Epithelial cell of prostate (primary cell): ENCODE measurements around the gene NQO2.
A peak's percentile ranks its signal among the peaks of the same experiment; 100 is the strongest.
"Not testable (repeated sequence)": the region's sequence is repeated elsewhere in the genome, so short reads cannot be mapped to it uniquely, and the experiment has no call there.

ENCODE experiments used
- DNase-seq: peaks from one replicate; pipeline ENCODE4 v3.0.0-alpha.2; 2011; ENCODE audit warnings: low read depth, low spot score
- H3K27ac ChIP-seq: fragments of 450-650 bp; 2 replicates; pipeline ENCODE4 v1.5.1; 2017; ENCODE audit warnings: mild to moderate bottlenecking

The NQO2 gene

GRCh38 chr6:2969549-2969948 is 30.1 kb upstream of the NQO2 start:
- DNase-seq, result no peak
- no peak overlapping the region for H3K27ac ChIP-seq

- no peak for DNase-seq
- peak overlapping the region; percentile 85 for H3K27ac ChIP-seq
These were observed 29.5 kb upstream of the NQO2 start for GRCh38 chr6:2970034-2970685.

- no peak for DNase-seq
- H3K27ac ChIP-seq, result peak overlapping the region; percentile 85
These were observed 28.8 kb upstream of the NQO2 start for GRCh38 chr6:2970753-2971419.

- DNase-seq, result no peak
- H3K27ac ChIP-seq, result peak within 1 kb of the TSS; percentile 85
These were observed 28.1 kb upstream of the NQO2 start, which contains the start of gene SERPINB6 for GRCh38 chr6:2971420-2972218. Gene SERPINB6 (minus strand): TSS chr6:2971567. CDS start chr6:2959332, 12,235 bp downstream.

GRCh38 chr6:2972219-2972487 is 27.5 kb upstream of the NQO2 start:
- not testable (repeated sequence) for DNase-seq
- peak overlapping the region; percentile 85 for H3K27ac ChIP-seq

GRCh38 chr6:2972685-2973084 is 27.0 kb upstream of the NQO2 start:
- H3K27ac ChIP-seq, DNase-seq: not testable (repeated sequence)

- not testable (repeated sequence) for DNase-seq
These were observed 26.5 kb upstream of the NQO2 start for GRCh38 chr6:2973180-2973579.

GRCh38 chr6:2973676-2974075 is 26.0 kb upstream of the NQO2 start:
- H3K27ac ChIP-seq, result no peak overlapping the region
- DNase-seq, result no peak

More at GRCh38 chr6:2973180-2973579, 26.5 kb upstream of the NQO2 start:
- H3K27ac ChIP-seq, result not testable (repeated sequence)

GRCh38 chr6:2976060-2976459 is 23.6 kb upstream of the NQO2 start:
- DNase-seq, result no peak
- H3K27ac ChIP-seq, result peak overlapping the region; percentile 80

- H3K27ac ChIP-seq, result peak overlapping the region; percentile 80
- no peak for DNase-seq
These were observed 23.1 kb upstream of the NQO2 start for GRCh38 chr6:2976571-2977085.

- DNase-seq, result no peak
- H3K27ac ChIP-seq, result peak overlapping the region; percentile 80
These were observed 22.4 kb upstream of the NQO2 start for GRCh38 chr6:2977290-2977689.

GRCh38 chr6:2977799-2978590 is 21.7 kb upstream of the NQO2 start:
- H3K27ac ChIP-seq, result no peak overlapping the region

GRCh38 chr6:2978923-2979322 is 20.8 kb upstream of the NQO2 start:
- DNase-seq, result no peak
- no peak overlapping the region for H3K27ac ChIP-seq

More at GRCh38 chr6:2977799-2978590, 21.7 kb upstream of the NQO2 start:
- DNase-seq, result no peak

GRCh38 chr6:2979819-2980464 is 19.8 kb upstream of the NQO2 start:
- H3K27ac ChIP-seq, result peak overlapping the region; percentile 46
- DNase-seq, result no peak

- peak overlapping the region; percentile 46 for H3K27ac ChIP-seq
- no peak for DNase-seq
These were observed 19.2 kb upstream of the NQO2 start for GRCh38 chr6:2980465-2980855.

GRCh38 chr6:2982426-2983117 is 17.1 kb upstream of the NQO2 start:
- DNase-seq, result no peak
- H3K27ac ChIP-seq, result peak overlapping the region; percentile 46

- no peak overlapping the region for H3K27ac ChIP-seq
- DNase-seq, result no peak
These were observed 14.8 kb upstream of the NQO2 start for GRCh38 chr6:2984738-2985406.

GRCh38 chr6:2986722-2987221 is 12.9 kb upstream of the NQO2 start:
- peak overlapping the region; percentile 96 for H3K27ac ChIP-seq
- DNase-seq, result no peak

- DNase-seq, result no peak
- H3K27ac ChIP-seq, result peak overlapping the region; percentile 96
These were observed 11.6 kb upstream of the NQO2 start for GRCh38 chr6:2988094-2988425.
